Activated CD4-positive, alpha-beta T cell treated with anti-CD3 and anti-CD28 coated beads for 48 hours (primary cell): ENCODE measurements around the gene HOXA9.

ENCODE experiments used
- DNase-seq: peaks from one replicate; pipeline ENCODE4 v3.0.0-alpha.2; 2020

HOXA9 gene

DNA sequence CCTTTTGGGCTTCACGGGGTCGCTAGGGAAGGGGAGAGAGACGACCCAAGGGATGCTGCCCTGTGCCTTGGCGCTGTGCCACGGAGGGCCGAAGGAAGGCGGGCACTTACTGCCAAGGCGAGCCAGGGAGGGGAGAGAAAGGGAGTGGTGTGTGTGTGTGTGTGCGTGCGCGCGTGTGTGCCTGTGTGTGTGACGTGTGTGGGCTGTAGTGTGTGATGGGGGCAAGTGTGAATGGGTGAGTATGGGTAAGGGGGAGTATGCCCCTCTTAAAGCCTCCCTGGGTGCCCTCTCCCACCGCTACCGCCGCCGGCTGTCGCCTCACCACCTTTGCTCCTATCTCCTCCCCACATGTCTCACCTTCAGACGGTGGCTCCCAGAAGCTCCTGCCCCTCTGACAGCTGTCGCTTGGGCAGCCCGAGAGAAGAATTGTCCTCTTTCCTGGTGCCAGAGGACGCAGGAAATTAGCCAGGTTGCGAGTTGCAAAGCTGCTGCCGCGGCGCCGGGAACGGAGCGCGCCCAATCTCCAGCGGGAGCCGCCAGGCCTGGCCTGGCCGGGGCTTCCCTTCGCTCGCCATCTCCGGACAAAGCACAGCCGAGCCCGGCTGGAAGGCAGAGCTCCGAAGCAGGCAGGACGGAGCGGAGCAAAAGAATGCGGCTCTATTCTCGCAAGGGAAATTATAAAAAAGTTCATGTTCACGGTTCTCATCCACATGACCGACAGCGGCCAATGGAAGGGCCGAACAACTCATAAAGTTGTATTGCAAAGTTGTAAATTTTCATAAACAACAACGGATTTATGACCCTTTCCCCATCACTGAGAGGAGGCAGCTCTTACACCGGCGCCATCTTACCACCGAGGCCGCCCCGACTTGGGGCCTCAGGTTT lies 13.2 kb downstream of the HOXA9 start, which contains the start of gene HOXA3:
Gene HOXA3 (minus strand): TSS at position 653 of the 885 bp plus-strand sequence. CDS start 41,943 bp downstream, outside the sequence.
- no peak for DNase-seq

DNA sequence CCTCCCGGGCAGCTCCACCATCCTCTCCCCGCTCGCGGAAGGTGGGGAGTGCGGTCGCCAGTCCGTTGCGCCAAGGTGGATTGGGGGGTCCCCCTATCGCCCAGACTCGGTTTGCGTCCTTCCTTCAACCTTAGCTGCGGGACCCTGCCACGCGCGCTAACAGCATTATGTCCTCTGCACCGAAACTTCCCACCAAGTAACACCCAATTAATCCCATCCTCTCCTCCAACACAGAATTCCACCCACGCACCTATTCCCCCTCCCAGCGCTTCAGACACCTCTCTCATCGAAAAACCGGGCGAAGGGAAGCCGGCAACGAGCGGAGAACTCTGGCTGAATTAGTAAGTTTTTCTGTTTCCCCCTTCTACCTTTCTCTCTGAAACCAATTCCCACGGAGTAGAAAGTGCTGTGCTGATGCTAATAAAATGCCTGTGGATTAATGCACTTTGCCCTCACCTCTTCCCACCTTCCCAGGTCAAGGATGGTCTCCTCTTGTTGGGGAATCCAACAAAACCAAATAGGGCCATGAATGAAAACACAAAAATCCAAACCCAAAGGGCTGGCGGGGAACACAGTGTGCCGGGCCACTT lies 13.9 kb downstream of the HOXA9 start:
- DNase-seq, result no peak

DNA sequence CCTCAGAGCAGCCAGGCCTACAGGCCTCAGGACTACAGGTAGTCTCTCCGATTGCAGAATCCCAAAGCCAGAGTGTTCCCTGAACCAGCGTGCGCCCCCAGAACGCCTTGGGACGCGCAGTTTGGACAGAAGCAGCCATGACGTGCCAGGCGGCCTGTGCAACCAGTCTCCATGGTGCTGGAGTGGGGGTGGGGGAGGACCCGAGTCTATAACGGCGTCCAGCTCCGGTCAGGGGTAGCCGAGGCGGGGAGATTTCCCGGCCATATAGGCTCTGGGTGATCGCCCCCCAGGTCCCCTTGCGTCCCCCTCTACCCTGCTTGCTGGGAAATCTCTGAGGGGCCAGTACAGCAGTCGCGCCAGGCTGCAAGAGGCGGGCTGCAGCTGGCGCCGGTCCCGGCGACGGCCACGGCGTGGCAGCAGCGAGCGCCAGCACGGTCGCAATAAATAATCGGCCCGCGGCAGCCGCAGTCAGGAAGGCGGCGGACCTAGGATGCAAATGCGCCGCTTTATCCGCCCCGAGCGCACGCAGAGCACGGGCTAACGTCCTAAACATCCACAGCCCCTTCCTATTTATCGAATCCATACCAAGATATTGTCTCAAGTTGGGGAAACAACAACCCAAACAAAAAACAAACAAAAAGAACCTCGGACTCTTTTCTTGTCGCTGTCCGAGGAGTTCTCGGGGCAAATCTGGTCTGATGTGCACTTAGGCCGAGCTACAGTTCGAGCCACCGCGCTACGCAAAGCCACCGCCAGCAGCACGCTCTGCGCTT lies 14.6 kb downstream of the HOXA9 start:
- peak; percentile 77 for DNase-seq

DNA sequence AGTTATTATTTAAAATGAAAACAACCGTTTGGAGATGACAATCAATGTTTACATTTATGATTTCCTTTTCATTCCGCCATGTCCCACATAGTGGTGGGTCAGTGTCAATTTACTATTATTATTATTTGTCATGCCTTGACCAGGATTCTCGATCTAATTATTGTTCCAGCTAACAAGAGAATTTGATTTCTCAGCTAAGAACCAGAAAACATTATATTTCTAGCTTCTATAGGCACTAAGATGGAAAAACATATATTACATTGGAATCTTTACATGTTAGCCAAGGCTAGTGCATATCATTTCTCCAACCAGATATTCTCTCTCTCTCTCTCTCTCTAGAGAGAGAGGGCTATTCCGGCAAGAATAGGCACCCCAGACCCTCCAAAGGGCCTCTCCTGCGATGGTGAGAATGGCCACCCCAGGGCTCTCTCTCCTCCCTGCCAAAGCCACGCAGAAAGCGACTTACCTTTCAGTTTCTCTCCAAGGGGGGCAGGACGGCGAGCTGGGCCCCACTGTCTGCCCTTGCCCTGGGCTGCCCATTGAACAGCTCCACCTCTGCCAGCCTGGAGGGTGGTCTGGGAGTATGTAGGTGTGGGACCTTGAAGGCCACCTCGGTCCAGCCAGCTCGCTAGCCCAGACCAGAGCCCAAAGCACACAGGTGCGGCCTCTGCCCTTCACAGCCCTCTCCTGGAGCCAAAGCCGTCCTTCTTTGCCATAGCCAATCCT lies 15.3 kb downstream of the HOXA9 start:
- no peak for DNase-seq

DNA sequence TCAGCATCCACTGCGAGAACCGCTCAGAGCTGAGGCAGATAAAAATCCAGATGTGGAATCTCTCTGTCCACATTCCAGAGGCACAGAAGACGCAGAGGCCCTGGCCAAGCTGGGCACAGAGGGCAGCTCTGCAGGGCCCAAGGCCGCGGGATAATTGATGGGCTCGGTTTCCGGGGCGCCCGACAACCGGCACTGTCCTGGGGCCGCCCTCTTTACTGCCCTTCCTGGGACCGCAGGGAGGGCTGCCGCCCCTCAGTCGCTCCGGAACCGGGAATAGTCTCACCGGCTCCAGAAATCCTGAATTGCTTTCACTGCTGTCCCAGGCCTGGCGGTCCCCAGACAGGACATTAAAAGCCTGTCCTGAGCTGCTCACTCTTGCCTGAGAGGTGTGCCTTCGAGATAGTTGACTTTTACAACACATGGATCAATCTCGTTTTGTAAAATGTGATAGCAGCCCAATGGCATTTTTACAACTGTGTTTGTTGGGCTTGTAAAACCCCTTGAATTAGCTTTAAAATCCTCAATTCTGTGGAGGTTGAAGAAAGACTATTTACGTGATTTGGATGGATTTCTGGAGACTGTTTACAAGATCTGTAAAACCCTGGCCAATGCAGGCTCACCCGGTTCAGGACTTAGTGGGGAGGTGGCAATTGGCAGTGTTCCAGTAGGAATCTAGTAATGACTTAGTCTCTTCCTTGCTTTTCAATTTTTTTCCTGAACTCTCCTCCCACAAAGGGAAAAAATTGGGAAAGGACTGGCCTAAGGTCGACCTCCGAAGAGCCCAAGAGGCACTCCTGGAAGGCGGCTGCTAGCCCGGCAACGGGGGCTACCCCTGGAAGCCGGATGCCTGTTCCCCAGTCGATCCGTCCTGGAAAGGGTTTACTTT lies 16.3 kb downstream of the HOXA9 start:
- DNase-seq, result no peak

DNA sequence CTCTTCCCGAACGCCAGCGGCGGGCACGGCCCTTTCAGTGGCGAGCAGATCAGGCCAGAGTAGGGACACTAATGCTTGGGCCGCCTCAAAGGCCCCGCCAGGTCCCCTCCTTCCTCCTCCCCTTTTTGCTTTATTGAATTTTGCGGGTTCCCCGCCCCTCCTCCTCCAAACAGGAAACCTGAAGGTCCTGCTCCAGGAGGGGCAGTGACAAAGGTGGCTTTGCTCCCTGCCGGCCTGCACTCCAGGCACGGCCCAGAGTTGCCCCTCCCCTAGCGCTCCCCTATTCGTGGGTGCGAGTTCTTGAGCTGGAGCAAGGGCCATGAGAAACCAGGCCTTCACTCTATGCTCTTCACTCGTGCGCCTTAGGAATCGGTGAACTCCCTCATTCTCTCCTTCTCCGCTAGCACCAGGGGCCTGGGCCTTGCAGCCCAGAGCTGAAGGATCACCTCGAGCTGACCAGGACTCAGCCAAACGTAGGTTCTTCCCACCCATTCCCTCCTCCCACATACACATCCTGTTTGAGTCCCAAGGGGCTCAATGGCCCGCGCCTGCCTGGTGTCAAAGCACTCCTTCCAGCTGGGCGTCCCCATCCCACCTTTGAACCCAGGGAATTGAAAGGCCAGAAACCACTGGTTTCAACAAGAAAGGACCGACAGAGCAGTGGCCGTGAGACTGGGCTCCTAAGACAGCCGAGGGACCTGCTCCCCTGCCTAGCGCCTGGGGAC lies 17.1 kb downstream of the HOXA9 start:
- DNase-seq, result no peak

DNA sequence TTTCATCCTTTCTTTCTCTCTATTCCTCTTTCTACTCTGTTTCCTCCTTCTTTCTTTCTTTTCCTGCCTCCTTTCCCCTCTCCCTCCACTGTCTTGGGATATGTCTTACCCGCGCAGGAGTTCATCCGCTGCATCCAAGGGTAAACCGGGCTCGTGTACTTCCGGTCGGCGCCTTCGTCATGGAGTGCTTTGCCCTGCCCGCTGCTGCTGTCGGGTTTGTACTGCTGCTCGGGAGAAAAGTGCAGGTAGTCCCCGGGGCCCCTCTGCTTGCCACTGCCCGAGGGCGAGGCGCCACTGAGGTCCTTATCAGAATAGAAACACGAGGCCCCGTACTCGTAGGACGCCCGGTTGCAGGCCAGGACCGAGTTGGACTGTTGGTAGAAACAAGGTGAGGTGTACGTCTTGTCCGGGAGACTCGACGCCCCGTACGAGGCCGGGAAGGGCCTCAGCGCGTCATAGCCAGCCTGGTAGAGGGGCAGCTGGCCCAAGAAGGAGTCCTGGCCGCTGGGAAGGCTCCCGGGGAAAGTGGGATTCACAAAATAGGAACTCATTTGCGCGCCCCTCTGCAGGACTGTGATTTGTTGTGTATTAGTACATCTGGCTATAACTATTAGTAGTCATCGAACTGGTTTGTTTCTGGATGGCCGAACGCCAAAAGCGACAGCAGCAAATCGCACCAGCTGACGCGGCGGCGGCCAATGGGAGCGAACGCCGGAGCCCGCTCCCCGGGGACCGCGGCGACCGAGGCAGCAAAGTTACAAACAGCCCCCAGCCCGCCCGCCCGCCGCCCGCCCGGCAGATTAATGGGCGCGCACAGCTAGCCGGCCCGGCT lies 17.9 kb downstream of the HOXA9 start, which contains the start of gene HOXA6:
Gene HOXA6 (minus strand): TSS at position 576 of the 832 bp plus-strand sequence. CDS start 25 bp downstream, at position 551.
- no peak for DNase-seq

DNA sequence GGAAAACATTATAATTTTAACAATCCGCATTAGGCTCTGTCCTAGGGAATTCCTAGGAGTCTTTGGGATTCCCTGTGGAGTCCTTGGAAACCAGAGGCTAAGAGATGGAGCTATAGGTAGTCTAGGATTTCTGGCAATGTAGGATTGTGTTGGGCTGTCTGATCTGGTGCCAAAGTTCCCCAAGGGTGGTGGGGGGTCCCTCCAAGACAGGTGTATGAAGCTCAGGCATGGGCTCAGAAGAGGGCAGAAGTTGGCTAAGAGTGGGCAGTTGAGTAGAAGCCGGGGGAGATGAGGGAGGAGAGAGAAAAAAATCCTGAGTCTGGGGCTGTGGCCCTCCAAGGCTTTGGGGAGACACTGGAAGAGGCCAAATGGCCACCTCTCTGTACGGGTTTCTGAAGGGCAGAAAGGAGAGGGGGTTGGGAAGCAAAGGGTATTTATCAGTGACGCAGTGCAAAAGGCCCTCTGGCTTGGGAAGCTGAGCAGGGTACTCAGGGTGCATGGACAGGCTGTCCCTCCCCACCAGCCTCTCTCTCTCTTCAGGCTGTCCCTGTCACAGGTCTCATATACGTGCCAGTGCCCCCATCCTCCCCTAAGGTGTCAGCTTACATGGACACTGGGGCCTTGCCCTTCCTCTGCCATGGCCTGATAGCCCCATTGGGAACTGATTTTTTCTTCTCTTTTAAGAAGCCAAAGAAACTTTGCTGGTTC lies 18.7 kb downstream of the HOXA9 start:
- DNase-seq, result no peak

DNA sequence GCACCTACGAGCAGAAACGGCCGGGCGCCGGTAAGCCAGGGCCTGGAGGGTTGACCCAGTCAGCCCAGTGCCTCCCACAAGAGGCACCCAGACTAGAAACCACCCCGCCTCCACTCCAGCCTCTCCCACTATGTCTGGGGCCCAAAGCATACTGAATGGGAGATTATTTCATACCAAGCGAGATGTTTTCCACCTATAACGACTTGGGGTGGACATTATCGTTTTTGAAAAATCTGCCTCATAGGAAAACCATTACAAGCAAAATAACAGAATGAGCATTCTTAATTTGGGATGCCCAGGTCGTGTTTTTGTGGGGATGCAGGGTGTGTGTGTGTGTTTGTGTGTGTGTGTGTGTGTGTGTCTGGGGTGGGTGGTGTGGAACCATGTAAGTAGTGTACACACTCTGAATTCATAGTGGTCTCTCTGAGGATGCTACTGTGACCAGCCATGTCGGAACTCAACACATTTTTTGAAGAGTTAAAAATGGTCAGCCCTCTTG lies 19.4 kb downstream of the HOXA9 start:
- no peak for DNase-seq

DNA sequence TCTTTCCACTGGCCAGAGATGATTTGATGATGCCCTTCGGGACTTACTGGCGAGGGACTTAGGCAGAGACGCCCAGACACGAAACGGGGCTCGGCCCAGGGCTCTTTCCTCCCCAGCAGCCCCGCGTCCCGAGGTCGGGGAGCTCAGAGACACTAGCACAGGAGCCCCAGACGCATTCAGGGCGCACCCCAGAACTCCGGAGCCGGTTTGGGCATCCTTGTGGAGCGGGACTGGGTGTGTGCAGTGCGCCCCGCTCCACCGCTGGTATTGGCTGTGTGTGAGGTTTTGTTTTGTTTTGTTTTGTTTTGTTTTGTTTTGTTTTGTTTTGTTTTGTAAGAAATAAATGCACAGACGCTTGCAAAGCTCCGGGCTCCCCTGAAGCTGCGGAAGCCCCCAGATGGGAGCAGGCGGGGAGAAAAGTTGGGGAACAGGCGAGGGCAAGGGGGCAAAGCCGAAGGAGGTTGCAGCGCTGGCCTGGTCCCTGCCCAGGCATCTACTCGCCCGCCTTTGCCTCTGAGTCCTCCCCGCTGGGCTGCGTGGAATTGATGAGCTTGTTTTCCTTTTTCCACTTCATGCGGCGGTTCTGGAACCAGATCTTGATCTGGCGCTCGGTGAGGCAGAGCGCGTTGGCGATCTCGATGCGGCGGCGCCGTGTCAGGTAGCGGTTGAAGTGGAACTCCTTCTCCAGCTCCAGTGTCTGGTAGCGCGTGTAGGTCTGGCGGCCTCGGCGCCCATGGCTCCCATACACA lies 20.0 kb downstream of the HOXA9 start:
- no peak for DNase-seq

DNA sequence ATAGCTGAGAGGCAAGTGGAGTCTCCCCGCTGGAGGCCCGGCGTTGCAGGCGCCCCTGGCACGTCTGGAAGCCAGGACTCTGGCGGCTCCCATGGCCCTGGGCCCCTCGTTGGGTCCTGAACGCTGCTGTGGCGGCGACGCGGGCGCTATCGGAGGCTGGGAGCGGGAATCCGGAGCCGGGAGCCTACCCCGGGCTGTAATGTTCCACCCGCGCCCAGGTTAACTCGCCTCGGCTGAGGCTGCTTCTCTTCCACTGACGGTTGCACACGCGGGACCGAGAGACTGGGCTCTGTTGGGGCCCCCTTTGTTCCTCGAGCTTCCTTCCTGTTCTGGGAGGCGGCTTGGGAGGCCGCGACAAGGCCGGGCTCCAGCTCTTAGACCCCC lies 20.6 kb downstream of the HOXA9 start:
- no peak for DNase-seq

DNA sequence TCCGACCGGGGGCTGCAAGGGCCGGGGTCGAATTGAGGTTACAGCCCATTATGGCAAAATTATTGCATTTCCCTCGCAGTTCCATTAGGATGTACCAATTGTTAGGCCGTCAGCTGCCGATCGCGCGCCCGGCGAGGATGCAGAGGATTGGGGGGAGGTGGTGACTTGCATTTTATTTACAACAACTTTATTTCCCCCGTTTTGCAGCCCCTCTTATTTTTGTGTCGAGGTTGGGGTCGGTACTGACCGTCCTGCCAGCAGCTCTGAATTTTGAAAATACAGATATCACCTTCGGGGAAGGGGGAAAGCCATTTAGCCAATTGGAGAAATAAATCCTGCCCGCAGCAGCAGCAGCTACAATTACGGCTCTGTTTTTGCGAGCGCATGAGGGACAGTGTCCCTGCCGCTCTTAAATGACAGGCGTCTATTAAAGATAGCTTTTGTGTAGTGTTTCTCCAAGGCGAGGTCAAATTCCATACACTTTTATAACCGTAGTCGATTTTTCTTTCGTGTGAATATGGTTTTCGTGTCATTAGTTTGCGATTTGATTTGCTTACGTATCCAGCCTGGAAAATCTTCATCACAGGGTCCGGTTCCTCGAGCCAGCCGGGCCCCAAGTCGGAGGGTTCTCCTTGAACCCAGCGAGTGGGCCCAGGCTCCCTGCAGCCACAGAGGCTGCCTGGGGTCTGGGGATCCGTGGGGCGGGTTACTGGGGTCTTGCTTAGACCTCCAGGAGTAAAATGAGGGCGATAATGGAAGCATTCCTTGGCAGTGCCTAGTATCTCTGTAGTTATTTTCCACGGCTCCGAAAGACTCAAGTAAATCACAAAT lies 21.2 kb downstream of the HOXA9 start:
- DNase-seq, result no peak

DNA sequence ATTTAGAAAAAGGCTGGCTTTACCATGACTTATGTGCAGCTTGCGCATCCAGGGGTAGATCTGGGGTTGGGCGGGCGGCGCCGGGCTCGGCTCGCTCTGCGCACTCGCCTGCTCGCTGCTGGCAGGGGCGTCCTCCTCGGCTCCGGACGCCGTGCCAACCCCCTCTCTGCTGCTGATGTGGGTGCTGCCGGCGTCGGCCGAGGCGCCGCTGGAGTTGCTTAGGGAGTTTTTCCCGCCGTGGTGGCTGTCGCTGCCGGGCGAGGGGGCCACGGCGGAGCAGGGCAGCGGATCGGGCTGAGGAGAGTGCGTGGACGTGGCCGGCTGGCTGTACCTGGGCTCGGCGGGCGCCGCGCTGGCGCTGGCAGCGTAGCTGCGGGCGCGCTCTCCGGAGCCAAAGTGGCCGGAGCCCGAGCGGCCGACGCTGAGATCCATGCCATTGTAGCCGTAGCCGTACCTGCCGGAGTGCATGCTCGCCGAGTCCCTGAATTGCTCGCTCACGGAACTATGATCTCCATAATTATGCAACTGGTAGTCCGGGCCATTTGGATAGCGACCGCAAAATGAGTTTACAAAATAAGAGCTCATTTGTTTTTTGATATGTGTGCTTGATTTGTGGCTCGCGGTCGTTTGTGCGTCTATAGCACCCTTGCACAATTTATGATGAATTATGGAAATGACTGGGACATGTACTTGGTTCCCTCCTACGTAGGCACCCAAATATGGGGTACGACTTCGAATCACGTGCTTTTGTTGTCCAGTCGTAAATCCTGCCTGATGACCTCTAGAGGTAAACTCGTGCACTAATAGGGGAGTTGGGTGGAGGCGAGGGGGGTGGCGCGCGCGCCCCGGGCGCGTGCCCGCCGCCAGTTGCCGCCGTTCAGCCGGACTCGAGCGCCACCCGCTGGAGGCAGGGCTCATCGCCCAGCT lies 22.1 kb downstream of the HOXA9 start, which contains the start of gene HOXA5:
Gene HOXA5 (minus strand): TSS at position 659 of the 927 bp plus-strand sequence. CDS start 74 bp downstream, at position 585.
- no peak for DNase-seq

DNA sequence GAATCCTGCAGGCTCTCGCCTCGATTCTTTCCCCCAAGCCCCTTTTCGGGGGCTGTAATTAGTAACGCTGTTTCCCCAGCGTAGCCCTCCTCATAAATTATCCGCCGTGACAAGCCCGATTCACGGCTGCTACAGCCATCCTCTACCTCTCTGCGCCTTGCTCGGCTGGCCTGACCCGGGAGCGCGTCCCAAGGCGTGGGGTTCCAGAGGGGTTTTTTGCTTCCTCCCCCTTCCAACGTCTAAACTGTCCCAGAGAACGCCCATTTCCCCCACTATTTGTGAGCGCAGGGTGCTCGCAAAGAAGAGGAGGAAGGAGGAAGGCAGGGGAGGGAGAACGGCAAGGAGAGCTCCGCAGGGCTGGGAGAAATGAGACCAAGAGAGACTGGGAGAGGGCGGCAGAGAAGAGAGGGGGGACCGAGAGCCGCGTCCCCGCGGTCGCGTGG lies 22.7 kb downstream of the HOXA9 start:
- DNase-seq, result no peak

DNA sequence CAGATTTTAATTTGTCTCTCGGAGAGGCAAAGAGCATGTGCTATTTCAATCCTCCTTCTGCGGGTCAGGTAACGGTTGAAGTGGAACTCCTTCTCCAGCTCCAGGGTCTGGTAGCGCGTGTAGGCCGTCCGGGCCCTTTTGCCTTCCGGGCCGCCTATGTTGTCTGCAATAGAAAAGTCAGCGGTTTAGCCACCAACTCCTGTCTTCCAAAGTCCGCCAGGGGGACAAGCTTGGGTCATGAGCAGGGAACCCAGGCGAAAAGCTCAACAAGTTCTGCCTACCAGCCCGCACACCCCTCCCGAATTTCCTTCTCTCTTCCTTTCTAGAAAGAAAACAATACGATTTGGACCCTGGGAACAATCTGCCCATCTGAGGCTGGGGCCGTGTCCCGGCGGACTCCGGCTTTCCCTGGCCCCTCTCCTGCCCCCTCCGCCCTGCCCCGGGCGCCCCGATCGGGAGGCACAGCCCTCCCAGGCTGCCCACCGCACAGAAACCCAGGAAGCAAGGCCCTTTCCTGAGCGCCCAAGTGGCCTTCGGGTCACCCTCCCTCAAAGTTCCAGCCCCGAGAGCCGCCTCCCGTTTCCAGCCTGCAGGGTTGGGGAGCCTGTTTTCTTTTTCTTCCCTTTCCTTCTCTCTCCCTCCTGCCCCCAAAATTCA lies 23.3 kb downstream of the HOXA9 start:
- no peak for DNase-seq
